Peyer's patch (tissue), 4 donors: ENCODE measurements around the gene GPR146.

Source experiments
- POLR2A ChIP-seq, 2 donors: fragments of 450-650 bp; IDR thresholded peaks; one replicate each; pipeline ENCODE4 v1.5.1; 2017; ENCODE audit warnings: antibody characterized with exemption in 2 of 2, mild to moderate bottlenecking in 2 of 2, moderate library complexity in 2 of 2
- TF ChIP-seq, protein P1 (sequence below), 6 experiments: fragments of 450-650 bp in 4 of 6; fragments of 200-600 bp in 2 of 6; sonication (generic) in 1 of 6; IDR thresholded peaks; one replicate each; pipeline ENCODE4 v1.5.1; 2017 to 2019; ENCODE audit warnings: antibody characterized with exemption in 6 of 6, mild to moderate bottlenecking in 3 of 6, moderate library complexity in 1 of 6

DNA sequence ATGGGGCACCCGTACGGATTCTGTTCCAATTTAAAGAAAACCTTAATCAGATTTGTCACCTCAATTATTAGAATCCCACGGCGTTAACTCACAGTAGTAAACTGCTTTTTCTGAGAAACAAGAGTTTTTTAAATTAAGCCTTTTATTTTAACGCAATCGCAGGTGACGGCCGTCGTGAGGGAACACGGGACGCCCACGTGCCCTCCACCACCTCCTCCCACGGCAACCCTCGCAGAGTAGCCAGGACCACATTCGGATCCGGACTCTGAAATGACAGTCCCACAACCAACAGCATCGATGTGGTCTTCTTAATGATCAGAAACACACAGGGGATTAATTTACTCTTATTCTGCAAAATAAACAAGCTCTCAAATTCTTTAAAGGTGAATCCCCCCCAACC, 22.0 kb upstream of the GPR146 start:
- no peak for TF ChIP-seq POLR2A (IDR thresholded peaks at IDR 0.05)
- TF ChIP-seq, protein P1, sequence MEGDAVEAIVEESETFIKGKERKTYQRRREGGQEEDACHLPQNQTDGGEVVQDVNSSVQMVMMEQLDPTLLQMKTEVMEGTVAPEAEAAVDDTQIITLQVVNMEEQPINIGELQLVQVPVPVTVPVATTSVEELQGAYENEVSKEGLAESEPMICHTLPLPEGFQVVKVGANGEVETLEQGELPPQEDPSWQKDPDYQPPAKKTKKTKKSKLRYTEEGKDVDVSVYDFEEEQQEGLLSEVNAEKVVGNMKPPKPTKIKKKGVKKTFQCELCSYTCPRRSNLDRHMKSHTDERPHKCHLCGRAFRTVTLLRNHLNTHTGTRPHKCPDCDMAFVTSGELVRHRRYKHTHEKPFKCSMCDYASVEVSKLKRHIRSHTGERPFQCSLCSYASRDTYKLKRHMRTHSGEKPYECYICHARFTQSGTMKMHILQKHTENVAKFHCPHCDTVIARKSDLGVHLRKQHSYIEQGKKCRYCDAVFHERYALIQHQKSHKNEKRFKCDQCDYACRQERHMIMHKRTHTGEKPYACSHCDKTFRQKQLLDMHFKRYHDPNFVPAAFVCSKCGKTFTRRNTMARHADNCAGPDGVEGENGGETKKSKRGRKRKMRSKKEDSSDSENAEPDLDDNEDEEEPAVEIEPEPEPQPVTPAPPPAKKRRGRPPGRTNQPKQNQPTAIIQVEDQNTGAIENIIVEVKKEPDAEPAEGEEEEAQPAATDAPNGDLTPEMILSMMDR (IDR thresholded peaks at IDR 0.05) = no peak
